Peyer's patch (tissue), 4 donors: Measurements from ENCODE around the gene CAPN8.

ENCODE experiments used
- CTCF ChIP-seq, 6 experiments: fragments of 450-650 bp in 4 of 6; fragments of 200-600 bp in 2 of 6; sonication (generic) in 1 of 6; IDR thresholded peaks; one replicate each; pipeline ENCODE4 v1.5.1; 2017 to 2019; ENCODE audit warnings: antibody characterized with exemption in 6 of 6, mild to moderate bottlenecking in 3 of 6, moderate library complexity in 1 of 6
- POLR2A ChIP-seq, 2 donors: fragments of 450-650 bp; IDR thresholded peaks; one replicate each; pipeline ENCODE4 v1.5.1; 2017; ENCODE audit warnings: antibody characterized with exemption in 2 of 2, mild to moderate bottlenecking in 2 of 2, moderate library complexity in 2 of 2

GRCh38 chr1:223524930-223525451 is 140.5 kb downstream of the CAPN8 start:
- TF ChIP-seq CTCF (IDR thresholded peaks at IDR 0.05) (no peak), POLR2A (IDR thresholded peaks at IDR 0.05) (no peak)
